Mesothelial cell of epicardium (in vitro differentiated cells): ENCODE measurements around the gene PNPLA1. TPM values are rescaled to one million over a fixed set of nuclear protein-coding genes. Genes with fewer than 3 reads are reported as not detected.

Source experiments
- DNase-seq, 2 experiments: peaks; one replicate each; pipeline ENCODE4 v3.0.0; 2021; ENCODE audit warnings: low spot score in 2 of 2; ENCODE audit not compliant: unreplicated experiment in 2 of 2
- H3K27ac Mint-ChIP-seq: 2 replicates; pipeline ENCODE4 v1.8.0; 2021; ENCODE audit warnings: mixed read lengths
- H3K27me3 Mint-ChIP-seq: 2 replicates; pipeline ENCODE4 v1.8.0; 2021; ENCODE audit warnings: low read depth, mixed read lengths
- H3K36me3 Mint-ChIP-seq: 2 replicates; pipeline ENCODE4 v1.8.0; 2021; ENCODE audit warnings: mixed read lengths
- H3K4me1 Mint-ChIP-seq: 2 replicates; pipeline ENCODE4 v1.8.0; 2021; ENCODE audit warnings: mixed read lengths
- H3K4me3 Mint-ChIP-seq: 2 replicates; pipeline ENCODE4 v1.8.0; 2021; ENCODE audit warnings: mild to moderate bottlenecking, moderate library complexity, mixed read lengths
- H3K9me3 Mint-ChIP-seq: 2 replicates; pipeline ENCODE4 v1.8.0; 2021; ENCODE audit warnings: mixed read lengths
- total RNA-seq: library from RNA; stranded (reverse); gene quantifications from 3 replicates; pipeline ENCODE4 v1.2.1, GENCODE V29; 2021
- TF ChIP-seq, protein P1 (sequence below): fragments of 200-600 bp; sonication (generic); IDR thresholded peaks from one replicate; pipeline ENCODE4 v1.5.0; 2021; ENCODE audit warnings: antibody characterized with exemption; ENCODE audit not compliant: unreplicated experiment

Gene PNPLA1
- total RNA-seq, 1 donor from 2014 or later = not detected

DNA sequence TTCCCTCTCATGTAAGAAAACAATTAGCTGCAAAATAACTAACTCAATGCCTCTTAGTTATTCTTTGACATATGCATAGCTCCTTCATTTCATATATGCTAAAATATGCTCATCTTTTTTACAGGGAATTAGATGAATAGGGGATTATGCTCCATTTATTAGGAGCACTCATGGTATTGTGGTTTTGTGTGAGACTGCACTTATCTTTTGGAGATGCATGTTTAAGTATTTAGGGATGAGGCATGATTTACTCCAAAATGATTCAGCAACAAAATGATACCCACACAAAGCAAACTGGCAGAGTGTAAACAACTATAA, 58.0 kb downstream of the PNPLA1 start:
- DNase-seq = no peak
- H3K27me3 Mint-ChIP-seq = peaks cover 6% of the 10 kb centered on the region
- no peaks in the 10 kb centered on the region for H3K9me3 Mint-ChIP-seq

DNA sequence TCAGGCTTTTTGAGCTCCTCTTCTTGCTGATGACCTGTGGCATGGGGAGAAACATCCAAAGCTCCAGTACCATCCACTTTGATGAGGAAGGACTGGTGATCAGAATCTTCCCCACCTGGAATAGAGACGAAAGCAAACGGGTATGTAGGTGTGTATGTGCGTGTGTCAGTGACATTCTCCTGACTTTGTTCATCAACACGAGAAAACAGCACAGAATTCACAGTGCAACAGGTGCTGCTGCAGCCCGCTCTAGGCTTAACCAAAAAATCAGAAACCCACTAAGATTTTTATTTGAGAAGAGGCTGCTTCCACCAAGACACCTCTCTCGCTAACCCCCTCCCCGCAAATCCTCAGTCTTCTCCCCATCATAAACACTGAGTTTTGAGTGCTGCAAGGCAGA, 58.7 kb downstream of the PNPLA1 start:
- H3K4me3 Mint-ChIP-seq = no peak overlapping the region
- TF ChIP-seq, protein P1, sequence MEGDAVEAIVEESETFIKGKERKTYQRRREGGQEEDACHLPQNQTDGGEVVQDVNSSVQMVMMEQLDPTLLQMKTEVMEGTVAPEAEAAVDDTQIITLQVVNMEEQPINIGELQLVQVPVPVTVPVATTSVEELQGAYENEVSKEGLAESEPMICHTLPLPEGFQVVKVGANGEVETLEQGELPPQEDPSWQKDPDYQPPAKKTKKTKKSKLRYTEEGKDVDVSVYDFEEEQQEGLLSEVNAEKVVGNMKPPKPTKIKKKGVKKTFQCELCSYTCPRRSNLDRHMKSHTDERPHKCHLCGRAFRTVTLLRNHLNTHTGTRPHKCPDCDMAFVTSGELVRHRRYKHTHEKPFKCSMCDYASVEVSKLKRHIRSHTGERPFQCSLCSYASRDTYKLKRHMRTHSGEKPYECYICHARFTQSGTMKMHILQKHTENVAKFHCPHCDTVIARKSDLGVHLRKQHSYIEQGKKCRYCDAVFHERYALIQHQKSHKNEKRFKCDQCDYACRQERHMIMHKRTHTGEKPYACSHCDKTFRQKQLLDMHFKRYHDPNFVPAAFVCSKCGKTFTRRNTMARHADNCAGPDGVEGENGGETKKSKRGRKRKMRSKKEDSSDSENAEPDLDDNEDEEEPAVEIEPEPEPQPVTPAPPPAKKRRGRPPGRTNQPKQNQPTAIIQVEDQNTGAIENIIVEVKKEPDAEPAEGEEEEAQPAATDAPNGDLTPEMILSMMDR = no peak
- H3K27me3 Mint-ChIP-seq = peaks cover 8% of the 10 kb centered on the region
- DNase-seq = no peak
- H3K9me3 Mint-ChIP-seq = no peaks in the 10 kb centered on the region
- H3K4me1 Mint-ChIP-seq = peaks cover 9% of the 10 kb centered on the region
- H3K36me3 Mint-ChIP-seq = no peaks in the 10 kb centered on the region
- H3K27ac Mint-ChIP-seq = no peak overlapping the region

More for the DNA sequence above, 58.0 kb downstream of the PNPLA1 start:
- TF ChIP-seq, protein P1 = no peak
- Mint-ChIP-seq H3K4me3 (no peak overlapping the region), H3K27ac (no peak overlapping the region), H3K36me3 (no peaks in the 10 kb centered on the region), H3K4me1 (peaks cover 3% of the 10 kb centered on the region)

DNA sequence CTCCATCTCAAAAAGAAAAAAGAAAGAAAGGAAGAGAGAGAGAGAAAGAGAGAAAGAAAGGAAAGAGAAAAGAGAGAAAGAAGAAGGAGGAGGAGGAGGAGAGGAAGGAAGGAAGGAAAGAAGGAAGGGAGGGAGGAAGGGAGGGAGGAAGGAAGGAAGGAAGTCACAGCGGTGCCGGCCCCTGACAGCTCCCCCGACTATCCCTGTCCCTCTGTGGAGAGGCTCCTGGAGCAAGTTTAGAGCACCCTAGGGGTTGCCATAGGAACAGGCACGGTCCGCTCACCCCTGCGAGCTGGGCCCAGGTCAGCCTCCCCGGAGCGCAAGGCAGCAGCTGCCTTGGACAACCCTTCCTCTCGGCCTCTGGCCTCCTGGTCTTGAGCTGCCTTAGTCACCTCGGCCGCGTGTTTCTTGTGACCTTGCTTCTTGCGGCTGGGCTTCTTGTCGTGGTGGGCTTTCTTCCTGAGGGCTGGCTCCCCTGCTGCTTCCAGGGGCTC, 60.0 kb downstream of the PNPLA1 start:
- DNase-seq = no peak
- no peaks in the 10 kb centered on the region for H3K9me3 Mint-ChIP-seq
- TF ChIP-seq, protein P1 = no peak
- H3K4me1 Mint-ChIP-seq = peaks cover 21% of the 10 kb centered on the region
- H3K27me3 Mint-ChIP-seq = peaks cover 17% of the 10 kb centered on the region
- no peak overlapping the region for H3K4me3 Mint-ChIP-seq
- no peak overlapping the region for H3K27ac Mint-ChIP-seq
- H3K36me3 Mint-ChIP-seq = no peaks in the 10 kb centered on the region

DNA sequence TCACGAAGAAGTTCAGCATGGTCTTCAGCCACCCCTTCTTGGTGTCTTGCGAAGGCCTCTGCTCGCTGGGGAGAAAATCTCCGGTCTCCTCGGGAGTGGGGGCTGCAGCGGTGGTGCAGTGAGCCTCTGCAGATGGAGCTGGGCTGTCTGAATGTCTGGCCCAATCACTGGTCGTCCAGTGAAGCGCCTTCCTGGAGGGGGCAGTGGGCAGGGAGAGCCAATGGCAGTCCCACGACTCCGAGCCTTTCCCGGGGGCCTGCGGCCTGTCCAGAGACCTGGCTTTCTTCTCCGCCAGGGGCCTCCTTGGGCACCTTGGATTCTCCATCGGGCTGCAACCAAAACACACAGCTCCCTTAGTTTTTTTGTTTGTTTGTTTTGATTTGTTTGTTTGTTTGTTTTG, 60.5 kb downstream of the PNPLA1 start:
- TF ChIP-seq, protein P1 = no peak
- Mint-ChIP-seq H3K36me3 (no peaks in the 10 kb centered on the region), H3K27ac (no peak overlapping the region), H3K9me3 (no peaks in the 10 kb centered on the region), H3K4me3 (no peak overlapping the region), H3K4me1 (peaks cover 24% of the 10 kb centered on the region), H3K27me3 (peaks cover 20% of the 10 kb centered on the region)
- DNase-seq = no peak

DNA sequence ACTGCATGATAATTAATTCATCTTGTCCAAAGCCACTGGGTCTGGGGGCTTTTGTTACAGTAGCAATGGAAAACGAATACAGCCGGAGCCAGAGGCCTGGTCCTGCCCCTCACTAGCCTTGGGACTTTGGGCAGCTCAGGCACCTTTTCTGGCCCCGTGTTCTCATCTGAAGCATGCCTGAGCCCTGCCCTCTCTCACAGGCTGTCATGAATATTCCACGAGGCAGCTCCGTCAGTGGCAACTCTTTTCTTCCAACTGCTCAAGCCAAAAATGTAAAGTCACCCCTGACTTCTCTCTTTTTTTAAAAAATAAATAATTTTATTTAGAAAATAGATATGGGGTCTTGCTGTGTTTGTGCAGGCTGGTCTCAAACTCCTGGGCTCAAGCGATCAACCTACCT, 61.5 kb downstream of the PNPLA1 start:
- no peak overlapping the region for H3K4me3 Mint-ChIP-seq
- H3K27ac Mint-ChIP-seq = no peak overlapping the region
- TF ChIP-seq, protein P1 = no peak
- no peaks in the 10 kb centered on the region for H3K36me3 Mint-ChIP-seq
- H3K27me3 Mint-ChIP-seq = peaks cover 29% of the 10 kb centered on the region
- no peaks in the 10 kb centered on the region for H3K9me3 Mint-ChIP-seq
- H3K4me1 Mint-ChIP-seq = peaks cover 24% of the 10 kb centered on the region
- DNase-seq = no peak
